GM19328 (cell line): Measurements from ENCODE around the gene PLXNA4.

Source experiments
- ATAC-seq: cut with Tn5 transposase; IDR thresholded peaks from one replicate; pipeline ENCODE4 v1.9.1; 2021; ENCODE audit warnings: mild to moderate bottlenecking, moderate library complexity; ENCODE audit not compliant: unreplicated experiment

The PLXNA4 gene

GRCh38 chr7:132134814-132135445 lies 441.3 kb downstream of the PLXNA4 start:
- no peak for ATAC-seq

- ATAC-seq, result no peak
Observed at GRCh38 chr7:132133501-132133900, 442.8 kb downstream of the PLXNA4 start.

- no peak for ATAC-seq
Observed at GRCh38 chr7:132131196-132131595, 445.1 kb downstream of the PLXNA4 start.

GRCh38 chr7:132130497-132130896 lies 445.8 kb downstream of the PLXNA4 start:
- no peak for ATAC-seq

GRCh38 chr7:132125872-132126595 lies 450.2 kb downstream of the PLXNA4 start:
- ATAC-seq, result no peak

GRCh38 chr7:132125096-132125495 lies 451.2 kb downstream of the PLXNA4 start:
- ATAC-seq, result no peak

GRCh38 chr7:132124575-132124974 lies 451.7 kb downstream of the PLXNA4 start:
- no peak for ATAC-seq

- ATAC-seq, result no peak
Observed at GRCh38 chr7:132123773-132124172, 452.5 kb downstream of the PLXNA4 start.

- no peak for ATAC-seq
Observed at GRCh38 chr7:132122901-132123300, 453.4 kb downstream of the PLXNA4 start.

GRCh38 chr7:132121987-132122386 lies 454.3 kb downstream of the PLXNA4 start:
- ATAC-seq, result no peak

GRCh38 chr7:132118641-132119040 lies 457.6 kb downstream of the PLXNA4 start:
- no peak for ATAC-seq

- ATAC-seq, result no peak
Observed at GRCh38 chr7:132117636-132118035, 458.6 kb downstream of the PLXNA4 start.

GRCh38 chr7:132117181-132117580 lies 459.1 kb downstream of the PLXNA4 start:
- no peak for ATAC-seq

- no peak for ATAC-seq
Observed at GRCh38 chr7:132116369-132116768, 459.9 kb downstream of the PLXNA4 start.

GRCh38 chr7:132115758-132116157 lies 460.5 kb downstream of the PLXNA4 start:
- no peak for ATAC-seq

- no peak for ATAC-seq
Observed at GRCh38 chr7:132115028-132115427, 461.2 kb downstream of the PLXNA4 start.

- no peak for ATAC-seq
Observed at GRCh38 chr7:132114411-132114810, 461.9 kb downstream of the PLXNA4 start.

- ATAC-seq, result no peak
Observed at GRCh38 chr7:132113536-132114371, 462.5 kb downstream of the PLXNA4 start.

GRCh38 chr7:132112657-132113056 lies 463.6 kb downstream of the PLXNA4 start:
- no peak for ATAC-seq

GRCh38 chr7:132112106-132112505 lies 464.2 kb downstream of the PLXNA4 start:
- no peak for ATAC-seq

GRCh38 chr7:132110692-132111091 lies 465.6 kb downstream of the PLXNA4 start:
- no peak for ATAC-seq

GRCh38 chr7:132109769-132110168 lies 466.5 kb downstream of the PLXNA4 start:
- no peak for ATAC-seq
